Right ventricle myocardium inferior (tissue), 1 donor: ENCODE results near the gene BHLHE41. TPM values are rescaled to one million over a fixed set of nuclear protein-coding genes. Genes with fewer than 3 reads are reported as not detected.

Experiments
- ATAC-seq: fragments of 200-7000 bp; cut with Tn5 transposase; one replicate; pipeline ENCODE4 v1.9.1; 2020; ENCODE audit warnings: mild to moderate bottlenecking, moderate library complexity
- DNase-seq: peaks from one replicate; pipeline ENCODE4 v3.0.0; 2021; ENCODE audit errors: missing footprints
- intact Hi-C: fragments of 100-400 bp; cut with DNase I; formaldehyde crosslinking; loops from one replicate; pipeline ENCODE4 v1.11.0; 2022
- long read RNA-seq: library from polyadenylated mRNA; unstranded; transcript quantifications from one replicate; pipeline ENCODE4 v2.0.0, GENCODE V29; 2021
- total RNA-seq: library from RNA; stranded (reverse); fragmentation: NEBNext Ultra II Directional; extraction: Animal tissue kit (Norgen Biotek cat#: 25700); gene quantifications from one replicate; pipeline ENCODE4 v1.2.1, GENCODE V29; 2021
- donor health status: DM: no; HTN: yes; CAD: no; lungs with severe emphysema.

BHLHE41 gene
- 34.5 TPM for total RNA-seq
- long read RNA-seq, transcript BHLHE41-201 (5 exons, 3,837 nt) = major isoform, 6 of 15 reads
- long read RNA-seq, partial matches to known transcripts = 0 of 15 reads
- long read RNA-seq, other reads (novel, unspliced or antisense) = 9 of 15 reads

GRCh38 chr12:26124446-26125399 is at the start of gene BHLHE41:
BHLHE41 (minus strand) TSS chr12:26125037; CDS start chr12:26124779, 258 bp downstream.
- ATAC-seq (peak; percentile 51), DNase-seq (peak; percentile 89)
- intact Hi-C loops = loop anchor here (2.0 to 10.0 kb wide), 3 partner anchors 72 to 280 kb away; no protein-coding TSS in a partner anchor

- DNase-seq (no peak), ATAC-seq (no peak)
- intact Hi-C loops = no loop called here
Measured at GRCh38 chr12:26172946-26173552, 48.2 kb upstream of the BHLHE41 start.

GRCh38 chr12:26172539-26172938 is 47.7 kb upstream of the BHLHE41 start:
- intact Hi-C loops = no loop called here
- no peak for ATAC-seq
- DNase-seq = no peak

GRCh38 chr12:26172013-26172412 is 47.2 kb upstream of the BHLHE41 start:
- ATAC-seq (no peak), DNase-seq (no peak)
- intact Hi-C loops = no loop called here

- intact Hi-C loops = no loop called here
- ATAC-seq = no peak
- no peak for DNase-seq
Measured at GRCh38 chr12:26164118-26164517, 39.3 kb upstream of the BHLHE41 start.

- DNase-seq = no peak
- intact Hi-C loops = no loop called here
Measured at GRCh38 chr12:26162905-26163304, 38.1 kb upstream of the BHLHE41 start.

GRCh38 chr12:26162174-26162573 is 37.3 kb upstream of the BHLHE41 start:
- DNase-seq = no peak
- ATAC-seq = no peak
- intact Hi-C loops = no loop called here

More at GRCh38 chr12:26162905-26163304, 38.1 kb upstream of the BHLHE41 start:
- ATAC-seq = no peak

- no peak for DNase-seq
Measured at GRCh38 chr12:26158078-26158764, 33.4 kb upstream of the BHLHE41 start.

GRCh38 chr12:26157001-26157400 is 32.2 kb upstream of the BHLHE41 start:
- DNase-seq = no peak
- no peak for ATAC-seq
- intact Hi-C loops = no loop called here

More at GRCh38 chr12:26158078-26158764, 33.4 kb upstream of the BHLHE41 start:
- intact Hi-C loops = no loop called here
- no peak for ATAC-seq

GRCh38 chr12:26156201-26156871 is 31.5 kb upstream of the BHLHE41 start:
- intact Hi-C loops = no loop called here
- no peak for DNase-seq
- no peak for ATAC-seq

GRCh38 chr12:26153421-26154154 is 28.8 kb upstream of the BHLHE41 start:
- ATAC-seq (peak; percentile 78), DNase-seq (no peak)
- intact Hi-C loops = loop anchor here (2.0 kb wide), 1 partner anchor 27 kb away; no protein-coding TSS in a partner anchor

GRCh38 chr12:26152507-26153102 is 27.8 kb upstream of the BHLHE41 start:
- intact Hi-C loops = loop anchor here (2.0 kb wide), 1 partner anchor 26 kb away; no protein-coding TSS in a partner anchor
- DNase-seq = no peak
- no peak for ATAC-seq

GRCh38 chr12:26150736-26151450 is 26.1 kb upstream of the BHLHE41 start:
- DNase-seq (no peak), ATAC-seq (peak; percentile 73)
- intact Hi-C loops = no loop called here

- intact Hi-C loops = no loop called here
- ATAC-seq = no peak
- DNase-seq = no peak
Measured at GRCh38 chr12:26149968-26150500, 25.2 kb upstream of the BHLHE41 start.

GRCh38 chr12:26148291-26148690 is 23.5 kb upstream of the BHLHE41 start:
- DNase-seq (no peak), ATAC-seq (no peak)
- intact Hi-C loops = no loop called here

- DNase-seq (no peak), ATAC-seq (no peak)
- intact Hi-C loops = no loop called here
Measured at GRCh38 chr12:26143291-26143690, 18.5 kb upstream of the BHLHE41 start.

GRCh38 chr12:26138860-26139259 is 14.0 kb upstream of the BHLHE41 start:
- no peak for DNase-seq
- ATAC-seq = no peak
- intact Hi-C loops = no loop called here
